A673 (cell line): ENCODE measurements around the gene BLVRA.

Experiments used
- EZH2 ChIP-seq: fragments of 200-600 bp; sonication (generic); IDR thresholded peaks from 2 replicates; pipeline ENCODE4 v1.6.1; 2017; ENCODE audit warnings: borderline replicate concordance, low read depth, mild to moderate bottlenecking, mixed read lengths, antibody characterized with exemption, low read length; ENCODE audit not compliant: poor library complexity, severe bottlenecking
- TF ChIP-seq, protein P1 (sequence below): fragments of 300-800, 200-600 bp; sonication (generic); conservative IDR thresholded peaks from 2 replicates; pipeline ENCODE4 v1.5.1; 2017; ENCODE audit warnings: low read depth, mild to moderate bottlenecking, antibody characterized with exemption, low read length, moderate library complexity, mixed read lengths

GRCh38 chr7:43771128-43771527, 12.6 kb downstream of the BLVRA start:
- TF ChIP-seq, protein P1, sequence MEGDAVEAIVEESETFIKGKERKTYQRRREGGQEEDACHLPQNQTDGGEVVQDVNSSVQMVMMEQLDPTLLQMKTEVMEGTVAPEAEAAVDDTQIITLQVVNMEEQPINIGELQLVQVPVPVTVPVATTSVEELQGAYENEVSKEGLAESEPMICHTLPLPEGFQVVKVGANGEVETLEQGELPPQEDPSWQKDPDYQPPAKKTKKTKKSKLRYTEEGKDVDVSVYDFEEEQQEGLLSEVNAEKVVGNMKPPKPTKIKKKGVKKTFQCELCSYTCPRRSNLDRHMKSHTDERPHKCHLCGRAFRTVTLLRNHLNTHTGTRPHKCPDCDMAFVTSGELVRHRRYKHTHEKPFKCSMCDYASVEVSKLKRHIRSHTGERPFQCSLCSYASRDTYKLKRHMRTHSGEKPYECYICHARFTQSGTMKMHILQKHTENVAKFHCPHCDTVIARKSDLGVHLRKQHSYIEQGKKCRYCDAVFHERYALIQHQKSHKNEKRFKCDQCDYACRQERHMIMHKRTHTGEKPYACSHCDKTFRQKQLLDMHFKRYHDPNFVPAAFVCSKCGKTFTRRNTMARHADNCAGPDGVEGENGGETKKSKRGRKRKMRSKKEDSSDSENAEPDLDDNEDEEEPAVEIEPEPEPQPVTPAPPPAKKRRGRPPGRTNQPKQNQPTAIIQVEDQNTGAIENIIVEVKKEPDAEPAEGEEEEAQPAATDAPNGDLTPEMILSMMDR: no peak
- no peak for TF ChIP-seq EZH2
